GM21367 (cell line): ENCODE results near the gene FBXL14.

Source experiments
- ATAC-seq: cut with Tn5 transposase; IDR thresholded peaks from one replicate; pipeline ENCODE4 v1.9.1; 2021; ENCODE audit not compliant: unreplicated experiment

Gene FBXL14

GRCh38 chr12:1539135-1539534 lies 55.2 kb downstream of the FBXL14 start:
- no peak for ATAC-seq

GRCh38 chr12:1536817-1537216 lies 57.6 kb downstream of the FBXL14 start:
- no peak for ATAC-seq

DNA sequence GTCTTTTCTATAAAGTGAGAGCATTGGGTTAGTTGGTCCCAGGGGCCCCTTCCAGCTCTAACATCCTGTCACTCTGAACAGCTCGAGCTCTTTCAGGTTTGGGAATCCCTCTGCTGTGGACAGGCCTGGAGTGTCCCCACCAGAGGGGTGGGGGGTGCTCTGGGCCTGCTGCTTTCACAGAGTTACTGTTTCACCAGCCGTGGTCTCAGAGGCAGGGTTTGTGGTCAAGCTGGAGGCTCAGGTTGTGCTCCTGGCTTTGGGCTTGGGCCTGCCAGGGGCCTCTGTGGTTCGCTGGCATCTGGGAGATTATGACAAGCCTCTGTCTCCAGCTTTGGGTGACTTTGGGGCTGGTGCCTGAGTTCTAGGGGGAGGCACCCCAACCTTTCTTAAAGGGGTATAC lies 59.6 kb downstream of the FBXL14 start:
- no peak for ATAC-seq

DNA sequence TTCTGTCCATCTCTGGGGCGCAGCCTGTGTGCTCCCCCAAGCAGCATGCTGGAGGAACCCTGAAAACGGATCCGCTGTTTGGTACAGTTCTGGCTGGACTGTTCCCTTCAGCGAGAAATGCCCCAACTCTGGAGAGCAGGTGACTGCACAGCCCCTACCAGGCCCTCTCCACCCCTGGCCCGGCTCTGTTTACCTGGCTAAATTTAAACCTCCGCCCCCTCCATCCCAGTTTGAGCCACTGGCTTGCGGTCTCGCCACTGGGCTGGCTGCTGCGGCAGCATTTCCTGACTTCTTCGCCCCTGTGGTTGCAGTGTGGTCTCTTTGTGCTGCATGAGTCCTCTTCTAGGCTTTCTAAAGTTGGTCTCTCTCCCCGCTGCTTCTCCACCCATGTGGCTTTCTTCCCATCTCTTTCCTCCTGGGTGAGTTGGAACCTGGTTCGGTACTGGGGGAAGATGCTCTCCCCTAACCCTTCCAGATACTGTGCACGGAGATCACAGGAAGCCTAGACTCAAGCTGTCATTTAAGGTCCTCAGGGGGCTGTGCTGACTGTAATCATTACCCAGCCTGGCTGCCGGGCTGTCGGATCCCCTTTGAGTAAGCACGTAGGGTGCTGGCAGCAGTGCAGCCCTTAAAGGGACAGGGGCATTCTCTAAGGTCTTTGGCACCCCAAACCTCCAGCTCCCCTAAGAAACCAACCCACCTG lies 60.6 kb downstream of the FBXL14 start:
- peak; percentile 43 for ATAC-seq

DNA sequence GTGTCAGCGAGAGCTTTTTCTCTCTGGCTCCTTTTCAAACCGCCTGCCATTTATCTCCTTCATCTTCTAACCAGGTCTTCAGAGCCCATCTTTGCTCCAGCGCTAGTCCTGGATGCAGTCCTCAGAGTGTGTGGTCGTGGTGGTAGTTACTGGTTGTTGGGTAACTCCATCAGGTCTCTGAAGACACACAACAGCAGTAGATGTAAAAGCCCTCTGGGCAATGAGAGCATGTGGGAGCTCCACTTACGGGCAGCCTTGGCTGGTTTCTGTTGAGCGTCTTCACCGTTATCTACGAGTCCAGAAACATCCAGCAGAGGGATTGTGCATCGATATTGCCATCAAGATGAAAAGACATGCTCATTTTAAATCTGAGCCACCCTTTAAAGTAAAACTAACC lies 61.2 kb downstream of the FBXL14 start:
- peak; percentile 12 for ATAC-seq

- no peak for ATAC-seq
Measured at GRCh38 chr12:1532375-1533165, 61.8 kb downstream of the FBXL14 start.

DNA sequence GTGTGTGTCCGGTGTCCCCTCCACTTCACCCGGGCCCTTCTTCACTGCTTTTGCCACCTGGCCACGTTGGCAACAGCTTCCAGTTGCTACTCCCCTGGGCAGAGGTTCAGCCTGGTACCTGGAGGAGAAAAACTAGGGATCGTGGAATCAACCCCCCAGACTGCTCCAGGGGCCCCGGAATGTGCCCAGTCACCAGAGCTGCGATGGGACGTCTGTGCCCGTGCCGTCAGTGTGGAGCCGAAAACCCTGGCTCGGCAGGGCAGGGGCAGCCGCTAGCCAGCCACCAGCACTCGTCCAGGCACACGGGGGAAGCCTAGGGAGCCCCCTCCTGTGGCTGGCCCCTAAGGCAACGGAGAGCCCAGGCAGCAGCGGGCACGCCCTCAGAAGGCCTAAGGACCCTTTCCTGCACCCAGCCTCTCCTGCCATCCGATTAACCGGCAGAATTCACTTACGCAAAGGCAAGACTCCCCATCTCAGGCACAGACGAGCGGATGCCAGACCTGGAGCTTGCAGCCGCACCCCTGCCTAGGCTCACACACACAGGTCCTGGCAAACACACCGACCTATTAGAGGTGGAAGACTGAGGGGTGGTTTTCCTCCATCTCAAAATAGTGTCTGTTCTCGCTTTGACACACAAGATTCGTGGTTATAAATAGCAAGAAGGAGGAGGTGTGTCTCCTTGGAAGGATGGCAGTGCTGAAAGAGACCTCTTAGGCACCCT lies 62.6 kb downstream of the FBXL14 start:
- ATAC-seq: no peak

GRCh38 chr12:1531153-1531653 lies 63.2 kb downstream of the FBXL14 start:
- no peak for ATAC-seq

DNA sequence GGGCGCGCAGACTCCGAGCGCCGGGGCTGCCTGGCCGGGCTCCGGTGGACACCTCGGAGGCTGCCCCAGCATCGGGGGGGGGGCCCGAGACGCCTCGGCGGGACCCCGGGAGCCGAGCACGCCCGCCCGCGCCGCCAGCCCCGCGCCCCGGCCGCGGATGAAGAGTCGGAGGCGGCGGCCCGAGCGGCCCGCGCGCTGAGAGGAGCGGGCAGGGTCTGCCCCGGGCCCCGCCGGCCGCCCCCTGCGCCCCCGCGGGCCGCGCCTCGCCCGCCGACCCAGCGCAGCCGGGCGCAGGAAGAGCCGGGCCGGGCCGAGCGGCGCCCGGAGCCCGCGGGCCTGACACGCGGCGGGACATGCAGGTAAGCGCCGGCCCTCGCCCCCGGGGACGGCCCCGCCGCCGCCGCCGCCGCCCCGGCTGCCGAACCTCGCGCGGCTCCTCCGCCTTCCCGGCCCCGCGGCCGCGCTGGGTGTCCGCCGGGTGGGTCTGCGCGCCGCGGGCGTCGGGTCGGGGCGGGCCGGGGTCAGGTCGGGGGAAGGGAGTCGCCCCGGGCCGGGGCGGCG lies 63.7 kb downstream of the FBXL14 start:
- no peak for ATAC-seq

- no peak for ATAC-seq
Measured at GRCh38 chr12:1529862-1530591, 64.4 kb downstream of the FBXL14 start.

DNA sequence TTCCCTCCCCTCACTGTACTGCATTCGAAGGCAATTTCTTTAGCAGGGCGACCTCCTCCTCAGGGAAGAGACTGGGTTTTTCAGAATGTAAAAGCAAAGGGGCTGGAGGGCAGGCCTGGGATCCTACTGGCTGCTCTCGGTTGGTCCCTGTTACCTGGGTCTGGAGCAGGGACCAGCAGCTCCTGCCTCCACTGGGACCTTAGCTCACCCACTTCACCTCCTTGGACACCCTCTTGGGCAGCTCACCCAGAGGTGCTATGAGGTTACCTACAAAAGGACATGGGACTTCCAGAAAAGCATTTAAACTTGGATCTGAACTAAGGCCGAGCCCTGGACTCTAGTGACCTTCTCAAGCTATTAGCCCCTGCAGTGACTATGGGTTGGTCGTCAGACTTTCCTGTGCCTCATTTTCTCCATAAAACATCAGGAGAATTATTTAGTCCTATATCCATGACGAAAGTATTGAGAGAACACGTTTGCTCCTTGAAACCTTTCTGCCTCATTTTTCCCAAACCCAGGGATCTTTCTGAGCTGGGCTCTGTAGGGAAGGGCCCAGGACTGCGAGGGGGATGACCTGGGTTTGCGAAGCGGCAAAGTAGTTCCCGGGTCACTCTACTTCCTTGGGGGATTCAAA lies 65.0 kb downstream of the FBXL14 start:
- ATAC-seq: no peak

- no peak for ATAC-seq
Measured at GRCh38 chr12:1528791-1529190, 65.6 kb downstream of the FBXL14 start.

DNA sequence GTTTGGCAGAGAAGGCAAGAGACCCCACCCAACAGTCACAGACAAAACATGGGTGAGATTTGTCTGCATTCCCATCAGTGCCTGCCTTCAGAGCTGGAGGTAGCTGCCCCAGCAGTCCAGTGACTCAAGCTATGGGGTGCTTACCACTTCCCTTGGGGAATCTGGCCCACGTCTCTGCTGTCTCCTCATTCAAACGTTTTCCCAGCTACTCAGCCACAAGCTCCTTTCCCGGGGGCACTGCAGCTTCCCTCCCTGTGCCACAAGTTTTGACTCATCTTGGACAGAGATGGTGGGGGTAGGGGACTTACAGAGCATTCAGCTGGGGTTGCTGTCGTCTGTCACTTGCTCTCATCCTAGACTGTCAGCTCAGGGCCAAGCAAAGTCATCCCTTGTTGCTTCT lies 66.6 kb downstream of the FBXL14 start:
- ATAC-seq: no peak

- no peak for ATAC-seq
Measured at GRCh38 chr12:1525858-1526257, 68.5 kb downstream of the FBXL14 start.

DNA sequence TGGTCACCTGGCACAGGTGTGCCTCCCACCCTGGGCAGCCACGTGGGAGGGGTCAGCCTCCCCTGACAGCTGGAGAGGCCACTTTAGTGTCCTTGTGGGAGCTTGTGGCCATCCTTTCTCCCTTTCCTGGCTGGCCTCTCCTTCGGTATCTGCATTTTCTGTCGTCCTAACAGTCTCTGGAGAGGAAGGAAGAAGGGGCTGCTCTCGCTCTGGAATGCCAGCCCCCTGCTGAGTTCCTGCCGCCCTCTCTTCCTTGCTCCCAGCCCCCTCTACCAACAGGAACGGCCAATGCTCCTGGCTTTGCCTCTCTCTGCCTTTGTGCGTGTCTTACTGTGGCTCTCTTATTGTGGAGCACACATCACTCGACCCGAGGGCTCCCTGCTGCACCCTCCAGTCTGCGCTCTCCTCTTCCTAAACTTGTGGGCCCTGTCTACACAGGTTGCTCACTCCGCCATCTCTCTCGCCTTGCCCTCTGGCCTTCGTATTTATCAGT lies 70.8 kb downstream of the FBXL14 start:
- ATAC-seq: no peak

DNA sequence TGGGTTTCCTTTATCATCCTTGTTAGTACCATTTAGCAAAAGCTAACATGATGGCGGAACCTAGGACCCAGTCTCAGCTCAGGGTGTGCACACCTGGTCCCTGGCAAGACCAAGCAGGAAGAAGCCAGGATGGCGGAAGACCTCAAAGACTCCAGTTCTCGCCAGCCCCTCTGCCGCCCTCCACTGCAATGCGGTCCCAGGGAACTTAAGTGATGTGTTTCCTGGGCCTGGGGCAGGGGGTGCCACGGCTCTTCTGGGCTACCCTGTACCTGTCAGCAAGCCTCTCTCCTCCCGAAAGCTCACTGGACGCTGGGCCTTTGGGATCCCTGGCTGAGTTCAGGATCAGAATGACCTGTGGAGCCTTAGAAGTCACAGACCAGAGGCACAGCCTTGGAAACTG lies 71.3 kb downstream of the FBXL14 start:
- no peak for ATAC-seq

DNA sequence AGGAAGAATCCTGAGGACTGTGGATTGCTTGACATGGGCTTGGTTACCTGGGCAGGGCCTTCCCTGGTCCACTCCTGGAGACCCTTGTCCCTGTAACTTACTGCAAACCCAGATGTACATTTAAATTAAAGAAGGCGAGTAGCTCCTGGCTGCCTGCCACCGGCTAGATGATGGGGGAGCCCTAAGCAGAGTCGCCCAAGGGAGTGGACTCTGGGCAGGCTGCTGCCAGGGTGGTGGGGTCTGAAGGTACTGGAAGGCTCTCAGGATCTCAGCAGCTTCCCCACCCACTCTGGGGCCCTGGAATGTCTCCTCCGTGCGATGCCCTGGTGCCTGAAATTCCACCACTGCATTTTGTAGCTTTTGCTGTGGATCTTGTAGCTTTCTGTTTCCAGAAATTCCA lies 74.7 kb downstream of the FBXL14 start:
- ATAC-seq: no peak

GRCh38 chr12:1518591-1519516 lies 75.5 kb downstream of the FBXL14 start:
- no peak for ATAC-seq
